Gastroesophageal sphincter (tissue), 3 donors: Measurements from ENCODE around the gene CGGBP1.

Source experiments
- CTCF ChIP-seq, 4 experiments: fragments of 200-600 bp in 2 of 4; fragments of 450-650 bp in 2 of 4; sonication (generic) in 1 of 4; IDR thresholded peaks; one replicate each; pipeline ENCODE4 v1.5.1; 2017 to 2019; ENCODE audit warnings: antibody characterized with exemption in 4 of 4, mild to moderate bottlenecking in 2 of 4, moderate library complexity in 2 of 4
- EP300 ChIP-seq: sonication (generic); formaldehyde crosslinking; IDR thresholded peaks from one replicate; pipeline ENCODE4 v1.6.1; 2017; ENCODE audit warnings: antibody characterized with exemption, mild to moderate bottlenecking
- POLR2A ChIP-seq, 2 donors: fragments of 450-650 bp; IDR thresholded peaks; one replicate each; pipeline ENCODE4 v1.6.1; 2017; ENCODE audit warnings: antibody characterized with exemption in 2 of 2, mild to moderate bottlenecking in 2 of 2, moderate library complexity in 1 of 2
- POLR2AphosphoS5 ChIP-seq: sonication (generic); formaldehyde crosslinking; IDR thresholded peaks from one replicate; pipeline ENCODE4 v1.6.1; 2017; ENCODE audit warnings: antibody characterized with exemption

- no peak for TF ChIP-seq CTCF (IDR thresholded peaks at IDR 0.05)
- TF ChIP-seq POLR2A (IDR thresholded peaks at IDR 0.05), result no peak
- no peak for TF ChIP-seq EP300
- TF ChIP-seq POLR2AphosphoS5, result no peak
Observed at GRCh38 chr3:88041005-88041404, 17.8 kb downstream of the CGGBP1 start.
